GM10266 (cell line): ENCODE data around the gene PALLD.

ENCODE experiments used
- DNase-seq: peaks from one replicate; pipeline ENCODE4 v3.0.0; 2012; ENCODE audit errors: extremely low spot score
- TF ChIP-seq, protein P1 (sequence below): IDR thresholded peaks from 2 replicates; pipeline ENCODE4 v1.5.1; 2012; ENCODE audit warnings: mild to moderate bottlenecking, low read depth; ENCODE audit not compliant: control insufficient read depth, insufficient read depth; ENCODE audit errors: missing control alignments

PALLD gene

DNA sequence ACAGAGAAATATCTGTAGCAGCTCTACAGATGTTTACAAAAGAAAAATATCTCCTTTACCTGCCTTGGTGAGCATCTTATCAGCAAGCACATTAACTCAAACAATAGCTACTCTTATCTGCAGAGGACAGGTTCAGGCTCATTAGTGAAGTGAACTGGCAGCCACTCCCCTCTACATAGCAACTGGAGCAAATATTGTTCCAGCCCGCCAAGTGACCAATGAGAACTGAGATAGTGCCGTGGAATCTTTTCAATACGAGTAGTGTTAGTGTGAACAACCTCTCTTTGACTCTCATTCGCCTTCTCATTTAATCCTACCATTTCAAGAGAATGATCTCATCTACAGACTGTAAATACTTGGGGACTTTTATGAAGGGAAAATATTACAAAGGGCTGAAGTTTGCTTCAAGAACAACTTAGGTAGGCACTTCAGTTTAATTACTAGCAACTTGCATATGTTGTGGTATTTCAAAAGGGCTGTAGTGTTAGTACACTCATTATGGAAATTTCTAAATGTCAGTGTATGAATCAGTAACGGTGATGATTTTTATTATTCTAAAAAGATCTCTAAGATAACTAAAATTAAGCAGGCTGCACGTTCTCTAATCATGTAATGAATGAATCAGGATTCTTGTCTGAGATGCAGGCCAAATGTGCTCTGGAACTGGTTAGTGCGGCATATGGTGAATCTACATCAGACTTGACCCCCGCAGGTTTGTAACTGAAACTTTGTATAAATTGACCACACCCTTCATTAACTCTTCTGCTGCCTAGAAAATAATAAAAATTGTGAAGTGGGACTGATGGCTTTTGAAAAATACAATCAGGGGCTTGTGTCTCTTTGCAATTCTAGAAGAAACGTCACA is 72.4 kb downstream of the PALLD start:
- DNase-seq = no peak
- TF ChIP-seq, protein P1, sequence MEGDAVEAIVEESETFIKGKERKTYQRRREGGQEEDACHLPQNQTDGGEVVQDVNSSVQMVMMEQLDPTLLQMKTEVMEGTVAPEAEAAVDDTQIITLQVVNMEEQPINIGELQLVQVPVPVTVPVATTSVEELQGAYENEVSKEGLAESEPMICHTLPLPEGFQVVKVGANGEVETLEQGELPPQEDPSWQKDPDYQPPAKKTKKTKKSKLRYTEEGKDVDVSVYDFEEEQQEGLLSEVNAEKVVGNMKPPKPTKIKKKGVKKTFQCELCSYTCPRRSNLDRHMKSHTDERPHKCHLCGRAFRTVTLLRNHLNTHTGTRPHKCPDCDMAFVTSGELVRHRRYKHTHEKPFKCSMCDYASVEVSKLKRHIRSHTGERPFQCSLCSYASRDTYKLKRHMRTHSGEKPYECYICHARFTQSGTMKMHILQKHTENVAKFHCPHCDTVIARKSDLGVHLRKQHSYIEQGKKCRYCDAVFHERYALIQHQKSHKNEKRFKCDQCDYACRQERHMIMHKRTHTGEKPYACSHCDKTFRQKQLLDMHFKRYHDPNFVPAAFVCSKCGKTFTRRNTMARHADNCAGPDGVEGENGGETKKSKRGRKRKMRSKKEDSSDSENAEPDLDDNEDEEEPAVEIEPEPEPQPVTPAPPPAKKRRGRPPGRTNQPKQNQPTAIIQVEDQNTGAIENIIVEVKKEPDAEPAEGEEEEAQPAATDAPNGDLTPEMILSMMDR = no peak

DNA sequence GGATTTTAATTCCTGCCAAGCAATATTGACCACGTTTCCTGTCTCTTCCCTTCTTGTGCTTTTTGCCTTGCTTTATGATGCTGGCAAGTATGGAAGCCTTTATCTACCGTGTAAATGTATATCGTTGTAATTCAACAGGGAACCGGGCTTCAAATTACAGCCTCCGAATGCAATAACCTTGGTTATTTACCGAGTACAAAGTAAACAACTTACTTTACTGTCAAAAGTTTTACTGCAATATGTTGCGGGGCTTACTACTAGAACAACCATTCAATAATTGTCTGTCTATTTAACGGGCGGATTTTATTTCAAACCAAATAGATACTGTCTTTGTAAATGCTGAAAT is 73.1 kb downstream of the PALLD start:
- DNase-seq = no peak
- TF ChIP-seq, protein P1 = no peak

GRCh38 chr4:168570466-168570865 is 73.6 kb downstream of the PALLD start:
- DNase-seq = no peak
- TF ChIP-seq, protein P1 = no peak

DNA sequence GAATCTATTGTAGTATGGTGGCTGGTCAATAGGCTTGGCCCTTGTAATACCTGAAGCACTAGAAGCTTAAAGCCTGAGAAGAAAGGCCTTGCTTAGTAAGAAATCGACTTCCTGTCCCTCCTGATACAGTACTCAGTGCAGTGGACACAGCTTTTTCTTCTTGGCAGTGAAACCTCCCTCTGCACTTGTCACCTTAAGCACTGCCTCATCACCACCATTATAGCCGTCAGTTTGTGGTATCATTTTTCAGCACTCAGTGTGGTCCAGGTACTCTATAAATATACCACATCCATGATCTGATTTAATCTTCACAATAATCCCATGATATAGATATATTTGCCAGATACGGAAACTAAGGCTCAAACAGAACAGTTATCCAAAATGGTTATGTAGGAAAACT is 75.2 kb downstream of the PALLD start:
- no peak for DNase-seq
- TF ChIP-seq, protein P1 = no peak

DNA sequence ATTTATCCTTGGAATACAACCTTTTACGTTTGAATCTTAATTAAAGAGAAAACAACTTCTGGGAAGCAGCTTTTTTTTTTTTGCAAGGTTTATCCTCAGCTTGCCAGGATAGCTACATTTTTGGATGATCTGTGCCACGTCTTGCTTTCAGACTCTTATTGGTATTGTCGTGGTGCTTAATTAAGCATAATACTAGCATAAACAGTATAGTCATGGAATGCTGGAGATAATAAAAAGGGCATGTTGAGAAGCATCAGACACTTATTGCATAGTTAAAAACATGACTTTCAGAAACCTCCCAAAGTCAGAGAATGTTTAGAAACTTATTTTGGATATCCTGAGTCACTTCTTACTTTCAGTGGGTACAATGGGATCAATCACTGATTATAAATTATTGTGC is 77.0 kb downstream of the PALLD start:
- no peak for DNase-seq
- TF ChIP-seq, protein P1 = no peak

DNA sequence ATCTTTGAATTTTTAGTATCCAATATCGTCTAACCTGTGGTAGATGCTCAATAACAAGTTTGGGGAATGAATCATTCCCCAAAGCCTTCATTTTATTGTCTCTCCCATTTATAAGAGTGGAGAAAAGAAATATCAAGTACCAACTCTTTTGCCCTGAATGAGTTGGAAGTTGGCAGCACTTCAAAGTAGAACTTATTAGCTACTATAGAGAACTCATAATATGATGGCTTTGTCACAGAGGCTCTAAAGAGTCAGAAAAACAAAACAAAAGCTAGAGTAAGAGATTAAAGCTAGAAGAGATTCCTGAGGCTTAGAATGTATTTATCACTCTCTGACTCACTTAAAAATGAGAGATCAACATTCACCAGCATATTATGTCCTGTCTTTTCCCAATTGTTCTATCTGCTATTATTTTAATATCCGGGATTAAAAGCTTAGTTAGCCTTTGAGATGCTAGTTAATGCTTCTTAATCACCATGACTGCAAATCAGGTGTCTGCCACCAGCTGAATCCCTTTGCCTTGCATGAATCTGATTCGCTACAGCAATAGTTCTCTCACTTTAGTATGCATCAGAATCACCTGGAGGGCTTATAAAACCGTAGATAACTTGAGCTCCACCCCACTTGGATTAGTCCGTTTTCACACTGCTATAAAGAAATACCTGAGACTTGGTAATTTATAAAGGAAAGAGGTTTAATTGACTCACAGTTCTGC is 77.9 kb downstream of the PALLD start:
- DNase-seq = no peak
- TF ChIP-seq, protein P1 = no peak

- DNase-seq = no peak
- TF ChIP-seq, protein P1 = no peak
These were observed 78.6 kb downstream of the PALLD start for GRCh38 chr4:168575473-168575872.
